HEK293 (cell line): ENCODE results near the gene PLEKHA6.

Experiments
- TCF7L2 ChIP-seq: IDR thresholded peaks from 2 replicates; pipeline ENCODE4 v1.6.1; 2011; ENCODE audit warnings: low read depth, mild to moderate bottlenecking, inconsistent platforms, low read length, moderate library complexity, borderline replicate concordance
- YY1 ChIP-seq: fragments of 450-650 bp; formaldehyde crosslinking; IDR thresholded peaks from 2 replicates; pipeline ENCODE4 v1.5.1; 2018; ENCODE audit warnings: missing biosample characterization, missing genetic modification characterization

DNA sequence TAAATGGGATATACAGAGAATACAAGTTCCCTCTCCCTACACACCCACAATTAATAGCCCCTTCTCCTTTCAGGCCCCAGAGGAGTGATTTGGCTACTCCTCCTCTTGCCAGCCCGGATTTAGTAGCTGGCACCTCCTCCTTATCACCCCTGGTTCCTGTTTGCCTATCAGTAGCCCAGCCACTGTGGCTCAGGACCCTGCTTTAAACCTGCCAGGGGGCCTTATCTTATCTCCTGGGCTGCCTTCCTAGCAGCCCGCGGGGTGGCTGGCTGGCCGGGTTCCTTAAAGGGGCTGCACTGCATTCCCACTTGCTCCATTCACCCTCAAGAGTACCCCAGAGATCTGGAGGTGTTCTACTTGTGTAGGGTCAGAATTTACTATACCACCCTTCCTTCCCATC lies 70.4 kb downstream of the PLEKHA6 start:
- no peak for TF ChIP-seq YY1 (tag by site-specific recombination)
- no peak for TF ChIP-seq TCF7L2
